Caco-2 (cell line): ENCODE measurements around the gene FNDC3B. TPM values are rescaled to one million over a fixed set of nuclear protein-coding genes. Genes with fewer than 3 reads are reported as not detected.

ENCODE experiments used
- BruUV-seq: library from RNA; stranded (reverse); fragments of 400-500 nt; replicated peaks from 2 replicates; lab custom pipeline; 2021; lab: Mats Ljungman, UMichigan
- CTCF ChIA-PET: fragments of 300-600 bp; sonication (Branson Sonifier 250); formaldehyde crosslinking; loops from one replicate; lab custom pipeline; 2022; ENCODE audit warnings: antibody characterized with exemption; lab: Charles Lee
- POLR2A ChIA-PET: fragments of 300-600 bp; sonication (Branson Sonifier 250); formaldehyde crosslinking; loops from one replicate; lab custom pipeline; 2022; ENCODE audit warnings: antibody characterized with exemption; lab: Charles Lee
- DNase-seq, 2 experiments: peaks; one replicate each; pipeline versions ENCODE4 v3.0.0 to v3.0.0-alpha.2; 2020 to 2022
- H3K27me3 ChIP-seq: replicated peaks from 2 replicates; pipeline ENCODE4 v1.6.0; 2011; ENCODE audit warnings: low read length; ENCODE audit not compliant: control insufficient read depth, insufficient read depth
- H3K36me3 ChIP-seq: 2 replicates; pipeline ENCODE4 v1.5.1; 2011; ENCODE audit warnings: low read length; ENCODE audit not compliant: control insufficient read depth, insufficient read depth
- H3K4me1 ChIP-seq: fragments of 250-450 bp; sonication (Bioruptor Pico); 2 replicates; pipeline ENCODE4 v1.5.1; 2020; ENCODE audit warnings: mild to moderate bottlenecking
- H3K4me3 ChIP-seq: 2 replicates; pipeline ENCODE4 v1.5.1; 2011; ENCODE audit warnings: low read depth, mild to moderate bottlenecking, control low read depth, low read length
- H3K9me3 ChIP-seq: fragments of 250-450 bp; sonication (Bioruptor Pico); 2 replicates; pipeline ENCODE4 v1.5.1; 2020; ENCODE audit warnings: mild to moderate bottlenecking, moderate library complexity
- H3K27ac Mint-ChIP-seq: one replicate; pipeline ENCODE4 v1.8.0; 2022; ENCODE audit warnings: mixed read lengths; ENCODE audit not compliant: unreplicated experiment
- H3K27me3 Mint-ChIP-seq: one replicate; pipeline ENCODE4 v1.8.0; 2022; ENCODE audit warnings: mixed read lengths; ENCODE audit not compliant: insufficient read depth, unreplicated experiment
- H3K36me3 Mint-ChIP-seq: one replicate; pipeline ENCODE4 v1.8.0; 2022; ENCODE audit warnings: mild to moderate bottlenecking, mixed read lengths; ENCODE audit not compliant: insufficient read depth, unreplicated experiment
- H3K4me1 Mint-ChIP-seq: one replicate; pipeline ENCODE4 v1.8.0; 2022; ENCODE audit warnings: low read depth, mixed read lengths; ENCODE audit not compliant: unreplicated experiment
- H3K4me3 Mint-ChIP-seq: one replicate; pipeline ENCODE4 v1.8.0; 2022; ENCODE audit warnings: mild to moderate bottlenecking, moderate library complexity, mixed read lengths; ENCODE audit not compliant: unreplicated experiment
- H3K9me3 Mint-ChIP-seq: one replicate; pipeline ENCODE4 v1.8.0; 2022; ENCODE audit warnings: mixed read lengths; ENCODE audit not compliant: unreplicated experiment
- CTCF ChIP-seq, 2 experiments: fragments of 200-600 bp in 1 of 2; IDR thresholded peaks; 1 replicate in 1 of 2; 2 replicates in 1 of 2; pipeline versions ENCODE4 v1.5.1 to v1.8.0; 2011 to 2022; ENCODE audit warnings: antibody characterized with exemption in 1 of 2, control low read depth in 1 of 2, inconsistent platforms in 1 of 2, low read depth in 1 of 2, low read length in 1 of 2, mild to moderate bottlenecking in 1 of 2, moderate library complexity in 1 of 2; ENCODE audit not compliant: insufficient read depth in 1 of 2, severe bottlenecking in 1 of 2, unreplicated experiment in 1 of 2
- intact Hi-C: fragments of 100-400 bp; cut with micrococcal nuclease; formaldehyde crosslinking; loops from one replicate; pipeline ENCODE4 v1.10.0; 2022; ENCODE audit not compliant: unreplicated experiment
- total RNA-seq: library from RNA; stranded (reverse); gene quantifications from 2 replicates; pipeline ENCODE4 v1.2.3, GENCODE V29; 2022

The FNDC3B gene
- total RNA-seq, 1 experiment from 2014 or later, result 59.8 TPM

- DNase-seq, result no peak
- Mint-ChIP-seq H3K27ac (no peak overlapping the region), H3K27me3 (no peaks in the 10 kb centered on the region), H3K4me3 (no peak overlapping the region), H3K4me1 (peaks cover 51% of the 10 kb centered on the region), H3K36me3 (peaks cover 7% of the 10 kb centered on the region), H3K9me3 (no peaks in the 10 kb centered on the region)
- POLR2A ChIA-PET, result no interaction called here
- TF ChIP-seq CTCF (IDR thresholded peaks at IDR 0.05; ENCODE audit: insufficient read depth in 1 of 2, low read depth in 1 of 2, low read length in 1 of 2, severe bottlenecking in 1 of 2, unreplicated experiment in 1 of 2), result no peak
- no peaks in the 10 kb centered on the region for H3K9me3 ChIP-seq
- CTCF ChIA-PET, result no interaction called here
- peaks cover 90% of the 10 kb centered on the region for H3K4me1 ChIP-seq
- intact Hi-C loops, result no loop called here
- no peaks in the 10 kb centered on the region for H3K36me3 ChIP-seq
- H3K4me3 ChIP-seq, result no peak overlapping the region
- no peaks in the 10 kb centered on the region for H3K27me3 ChIP-seq
- BruUV-seq, result no TSS peak
Observed at GRCh38 chr3:172099495-172099808, 60.1 kb downstream of the FNDC3B start.

GRCh38 chr3:172100482-172100881 is 61.1 kb downstream of the FNDC3B start:
- H3K36me3 Mint-ChIP-seq, result peaks cover 7% of the 10 kb centered on the region
- Histone ChIP-seq H3K27me3 (no peaks in the 10 kb centered on the region), H3K4me1 (peaks cover 80% of the 10 kb centered on the region), H3K36me3 (no peaks in the 10 kb centered on the region), H3K4me3 (no peak overlapping the region), H3K9me3 (no peaks in the 10 kb centered on the region)
- no TSS peak for BruUV-seq
- H3K4me3 Mint-ChIP-seq, result no peak overlapping the region
- peaks cover 40% of the 10 kb centered on the region for H3K4me1 Mint-ChIP-seq
- no peaks in the 10 kb centered on the region for H3K27me3 Mint-ChIP-seq
- no peak for DNase-seq
- intact Hi-C loops, result no loop called here
- CTCF ChIA-PET, result no interaction called here
- POLR2A ChIA-PET, result no interaction called here
- no peak for TF ChIP-seq CTCF (IDR thresholded peaks at IDR 0.05; ENCODE audit: insufficient read depth in 1 of 2, low read depth in 1 of 2, low read length in 1 of 2, severe bottlenecking in 1 of 2, unreplicated experiment in 1 of 2)
- H3K27ac Mint-ChIP-seq, result no peak overlapping the region
- no peaks in the 10 kb centered on the region for H3K9me3 Mint-ChIP-seq

- H3K4me1 Mint-ChIP-seq, result peaks cover 36% of the 10 kb centered on the region
- H3K27ac Mint-ChIP-seq, result no peak overlapping the region
- H3K4me3 Mint-ChIP-seq, result no peak overlapping the region
- ChIA-PET CTCF (no interaction called here), POLR2A (no interaction called here)
- H3K4me1 ChIP-seq, result peaks cover 74% of the 10 kb centered on the region
- peak in 1 of 2 experiments; percentile 33 for DNase-seq
- H3K9me3 ChIP-seq, result no peaks in the 10 kb centered on the region
- H3K4me3 ChIP-seq, result no peak overlapping the region
- TF ChIP-seq CTCF (IDR thresholded peaks at IDR 0.05; ENCODE audit: insufficient read depth in 1 of 2, low read depth in 1 of 2, low read length in 1 of 2, severe bottlenecking in 1 of 2, unreplicated experiment in 1 of 2), result no peak
- no peaks in the 10 kb centered on the region for H3K27me3 ChIP-seq
- no peaks in the 10 kb centered on the region for H3K36me3 ChIP-seq
- H3K9me3 Mint-ChIP-seq, result no peaks in the 10 kb centered on the region
- no peaks in the 10 kb centered on the region for H3K27me3 Mint-ChIP-seq
- no TSS peak for BruUV-seq
- H3K36me3 Mint-ChIP-seq, result peaks cover 12% of the 10 kb centered on the region
- intact Hi-C loops, result loop anchor here (1.0 kb wide), 1 partner anchor 39 kb away; no protein-coding TSS in a partner anchor
Observed at GRCh38 chr3:172101107-172101506, 61.7 kb downstream of the FNDC3B start.
